Cardiac muscle cell (in vitro differentiated cells and primary cell): Measurements from ENCODE around the gene RDX. TPM values are rescaled to one million over a fixed set of nuclear protein-coding genes. Genes with fewer than 3 reads are reported as not detected.
A peak's percentile ranks its signal among the peaks of the same experiment; 100 is the strongest.

ENCODE experiments used
- DNase-seq, 2 donors: peaks; one replicate each; pipeline versions ENCODE4 v3.0.0 to v3.0.0-alpha.2; 2010 to 2017; ENCODE audit warnings: low read depth in 1 of 2, low spot score in 1 of 2
- H3K27ac ChIP-seq: fragments of 200-600 bp; sonication (generic); 2 replicates; pipeline ENCODE4 v1.5.1; 2016
- H3K27me3 ChIP-seq: fragments of 200-600 bp; sonication (generic); 2 replicates; pipeline ENCODE4 v1.6.0; 2016; ENCODE audit warnings: control low read depth
- H3K36me3 ChIP-seq: fragments of 200-600 bp; sonication (generic); 2 replicates; pipeline ENCODE4 v1.5.1; 2016; ENCODE audit warnings: control low read depth
- H3K4me1 ChIP-seq: fragments of 200-600 bp; sonication (generic); 2 replicates; pipeline ENCODE4 v1.8.1; 2017; ENCODE audit warnings: low read depth, mild to moderate bottlenecking, mixed run types
- H3K4me3 ChIP-seq: fragments of 200-600 bp; sonication (generic); 2 replicates; pipeline ENCODE4 v1.5.1; 2016; ENCODE audit warnings: mild to moderate bottlenecking
- H3K9me3 ChIP-seq: fragments of 200-600 bp; sonication (generic); 2 replicates; pipeline ENCODE4 v1.5.1; 2017; ENCODE audit warnings: low read depth, mild to moderate bottlenecking, control low read depth
- polyA plus RNA-seq: library from polyadenylated mRNA; unstranded; fragments of >200 nt; fragmentation: Nextera tagmentation; extraction: Ambion mirVana; gene quantifications from 2 replicates; pipeline ENCODE4 v1.2.1, GENCODE V29; 2016
- total RNA-seq: library from RNA; depleted of rRNA; stranded (reverse); fragments of >200 nt; gene quantifications from 2 replicates; pipeline ENCODE4 v1.2.3, GENCODE V29; 2016
- TF ChIP-seq, protein P1 (sequence below): IDR thresholded peaks from 2 replicates; pipeline ENCODE4 v1.5.1; 2012; ENCODE audit warnings: low read depth, mild to moderate bottlenecking, low read length

The RDX gene
- total and polyA plus RNA-seq, 2 experiments from 2014 or later = 96.3 to 204 TPM

GRCh38 chr11:110207123-110207522 lies 89.3 kb downstream of the RDX start:
- Histone ChIP-seq H3K36me3 (no peaks in the 10 kb centered on the region), H3K4me3 (no peak overlapping the region), H3K27ac (peak overlapping the region; percentile 5), H3K27me3 (no peaks in the 10 kb centered on the region), H3K9me3 (no peaks in the 10 kb centered on the region), H3K4me1 (peaks cover 22% of the 10 kb centered on the region)
- DNase-seq = no peak
- TF ChIP-seq, protein P1, sequence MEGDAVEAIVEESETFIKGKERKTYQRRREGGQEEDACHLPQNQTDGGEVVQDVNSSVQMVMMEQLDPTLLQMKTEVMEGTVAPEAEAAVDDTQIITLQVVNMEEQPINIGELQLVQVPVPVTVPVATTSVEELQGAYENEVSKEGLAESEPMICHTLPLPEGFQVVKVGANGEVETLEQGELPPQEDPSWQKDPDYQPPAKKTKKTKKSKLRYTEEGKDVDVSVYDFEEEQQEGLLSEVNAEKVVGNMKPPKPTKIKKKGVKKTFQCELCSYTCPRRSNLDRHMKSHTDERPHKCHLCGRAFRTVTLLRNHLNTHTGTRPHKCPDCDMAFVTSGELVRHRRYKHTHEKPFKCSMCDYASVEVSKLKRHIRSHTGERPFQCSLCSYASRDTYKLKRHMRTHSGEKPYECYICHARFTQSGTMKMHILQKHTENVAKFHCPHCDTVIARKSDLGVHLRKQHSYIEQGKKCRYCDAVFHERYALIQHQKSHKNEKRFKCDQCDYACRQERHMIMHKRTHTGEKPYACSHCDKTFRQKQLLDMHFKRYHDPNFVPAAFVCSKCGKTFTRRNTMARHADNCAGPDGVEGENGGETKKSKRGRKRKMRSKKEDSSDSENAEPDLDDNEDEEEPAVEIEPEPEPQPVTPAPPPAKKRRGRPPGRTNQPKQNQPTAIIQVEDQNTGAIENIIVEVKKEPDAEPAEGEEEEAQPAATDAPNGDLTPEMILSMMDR = no peak

GRCh38 chr11:110200836-110201235 lies 95.6 kb downstream of the RDX start:
- Histone ChIP-seq H3K9me3 (no peaks in the 10 kb centered on the region), H3K27ac (no peak overlapping the region)

GRCh38 chr11:110200241-110200640 lies 96.2 kb downstream of the RDX start:
- peak in 1 of 2 donors; percentile 61 for DNase-seq
- no peaks in the 10 kb centered on the region for H3K36me3 ChIP-seq
- H3K9me3 ChIP-seq = no peaks in the 10 kb centered on the region
- TF ChIP-seq, protein P1 = no peak
- peaks cover 19% of the 10 kb centered on the region for H3K4me1 ChIP-seq
- no peak overlapping the region for H3K4me3 ChIP-seq
- peak overlapping the region; percentile 18 for H3K27ac ChIP-seq
- no peaks in the 10 kb centered on the region for H3K27me3 ChIP-seq

More at GRCh38 chr11:110200836-110201235, 95.6 kb downstream of the RDX start:
- Histone ChIP-seq H3K27me3 (no peaks in the 10 kb centered on the region), H3K4me3 (no peak overlapping the region), H3K4me1 (peaks cover 19% of the 10 kb centered on the region), H3K36me3 (no peaks in the 10 kb centered on the region)
- TF ChIP-seq, protein P1 = no peak
- DNase-seq = no peak

DNA sequence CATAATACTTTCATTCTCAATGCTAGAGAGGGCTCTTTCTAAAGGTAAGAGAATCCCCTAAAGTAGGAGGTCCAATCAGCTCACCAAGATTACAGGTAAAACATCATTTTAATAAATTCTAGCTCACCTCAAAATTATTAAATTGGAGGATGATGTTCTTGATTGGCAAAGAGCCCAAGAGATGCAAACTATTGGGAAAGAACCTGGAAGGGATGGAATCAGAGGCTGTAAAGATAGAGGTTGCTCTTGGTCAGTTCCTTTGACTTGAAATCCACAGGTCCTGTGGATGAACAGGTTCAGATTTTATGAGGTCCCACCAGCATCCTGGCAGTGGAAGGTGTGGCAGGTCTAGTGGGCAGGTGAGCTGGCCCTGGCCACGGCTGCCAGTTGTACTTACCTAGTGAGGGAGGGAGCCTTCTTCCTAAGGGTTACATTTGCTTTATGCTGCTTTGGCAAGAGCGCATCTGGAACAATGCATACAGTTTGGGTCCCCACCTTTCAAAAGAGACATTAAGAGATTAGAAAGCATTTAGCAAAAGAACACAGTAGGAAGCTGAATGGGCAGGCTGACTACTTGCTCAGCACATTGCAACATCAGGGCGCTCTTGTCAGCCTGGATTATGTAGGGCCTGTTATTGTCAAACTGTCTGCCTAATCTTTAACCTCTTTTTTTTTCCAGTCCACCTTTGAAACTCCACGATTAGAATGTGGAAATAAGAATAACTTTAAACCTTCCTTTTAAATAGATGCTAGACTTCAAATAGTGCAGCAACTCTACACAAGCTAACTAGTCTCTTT lies 97.0 kb downstream of the RDX start:
- DNase-seq = peak; percentile 36 to 84
- Histone ChIP-seq H3K4me3 (no peak overlapping the region), H3K27me3 (no peaks in the 10 kb centered on the region), H3K27ac (peak overlapping the region; percentile 18), H3K36me3 (no peaks in the 10 kb centered on the region), H3K4me1 (peaks cover 19% of the 10 kb centered on the region), H3K9me3 (no peaks in the 10 kb centered on the region)
- TF ChIP-seq, protein P1 = no peak

- Histone ChIP-seq H3K27ac (no peak overlapping the region), H3K36me3 (no peaks in the 10 kb centered on the region), H3K9me3 (no peaks in the 10 kb centered on the region), H3K27me3 (no peaks in the 10 kb centered on the region), H3K4me1 (peaks cover 13% of the 10 kb centered on the region), H3K4me3 (no peak overlapping the region)
- peak in 1 of 2 donors; percentile 18 for DNase-seq
- TF ChIP-seq, protein P1 = no peak
These were observed 98.2 kb downstream of the RDX start for GRCh38 chr11:110198031-110198729.
